ENCODE data around the gene PRELID2.
"Not testable (repeated sequence)": the region's sequence is repeated elsewhere in the genome, so short reads cannot be mapped to it uniquely, and the experiment has no call there.

Gene PRELID2

DNA sequence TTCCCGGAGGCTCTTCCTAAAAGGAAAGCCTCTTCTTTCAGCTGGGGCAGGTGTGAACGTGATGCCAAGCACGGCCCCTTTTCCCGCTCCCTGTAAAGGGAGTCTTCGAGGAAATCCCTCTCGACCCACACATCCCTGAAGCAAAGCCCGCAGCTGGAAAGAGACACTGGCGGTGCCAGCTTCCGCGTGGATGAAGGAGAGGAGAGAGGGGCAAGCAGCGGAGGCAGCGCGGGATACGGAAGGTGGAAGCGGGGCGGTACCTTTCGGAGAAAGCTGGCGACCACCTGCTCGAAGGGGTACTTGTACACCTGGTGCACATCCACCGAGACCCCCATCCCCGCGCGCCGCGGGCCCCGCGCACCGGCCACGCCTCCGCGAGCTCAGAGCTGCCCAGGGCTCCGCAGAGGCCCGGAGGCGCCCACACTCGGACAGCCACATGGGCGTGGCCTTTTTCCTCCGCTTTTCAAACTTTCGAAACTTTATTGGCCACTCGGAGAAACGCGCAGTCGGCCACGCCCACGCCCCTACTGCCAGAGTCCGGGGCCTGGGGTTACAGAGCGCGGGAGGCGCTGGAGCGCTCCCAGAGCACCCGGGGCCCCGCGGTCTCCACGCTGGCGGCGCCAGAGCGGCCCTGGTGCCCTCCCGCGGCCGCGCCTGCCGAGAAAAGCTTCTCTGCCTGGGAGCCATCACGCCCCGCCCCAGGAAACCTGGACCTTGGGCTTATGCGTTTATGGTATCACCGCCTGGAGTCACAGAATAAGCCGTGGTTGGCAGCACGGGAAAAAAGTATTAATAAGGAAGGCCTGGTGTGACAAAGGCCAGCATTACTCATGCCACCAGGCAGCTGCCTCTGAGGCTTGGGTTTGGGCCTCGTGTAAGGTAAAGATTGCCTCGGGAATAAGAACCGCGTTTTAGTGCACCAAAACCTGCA lies at the start of gene PRELID2:
PRELID2 (minus strand) TSS at position 426 of the 931 bp plus-strand sequence; CDS start at position 335, 91 bp downstream.
- Histone ChIP-seq H3K36me3 (ENCODE audit: control insufficient read depth in 2 of 2, insufficient read depth in 2 of 2, low read length in 2 of 2) (no peaks in the 10 kb centered on the region), H3K4me3 (ENCODE audit: low read length in 2 of 2) (peak within 1 kb of the TSS; percentile 75 to 93), H3K27ac (ENCODE audit: low read length) (peak within 1 kb of the TSS; percentile 71), H3K9me3 (ENCODE audit: control insufficient read depth in 2 of 2, low read length in 2 of 2) (no peaks in the 10 kb centered on the region), H3K9ac (ENCODE audit: low read length in 2 of 2) (peak within 1 kb of the TSS; percentile 66 to 86), H3K4me1 (ENCODE audit: control insufficient read depth, insufficient read depth, low read length) (peaks cover 10% of the 10 kb centered on the region), H3K27me3 (ENCODE audit: control insufficient read depth in 1 of 2, insufficient read depth in 2 of 2, low read length in 2 of 2) (no peaks in the 10 kb centered on the region)

DNA sequence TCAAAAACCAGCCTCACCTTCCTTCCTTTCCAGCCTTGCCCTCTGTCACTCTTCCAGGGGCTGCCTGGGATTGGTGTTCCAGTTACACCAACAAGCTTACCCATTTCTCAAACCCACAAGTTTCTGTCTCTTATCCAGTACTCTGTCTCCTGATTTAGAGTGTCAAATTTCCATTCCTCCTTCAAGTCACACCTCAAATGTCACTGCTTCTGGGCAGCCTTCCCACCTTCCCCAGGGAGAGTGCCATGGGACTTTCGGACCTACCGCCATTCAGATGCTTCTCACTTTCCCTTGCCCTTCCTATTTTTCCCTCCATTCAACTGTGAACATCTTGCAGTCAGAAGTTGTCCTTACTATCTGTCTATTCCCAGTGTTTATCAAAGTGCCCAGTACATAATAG lies 39.6 kb upstream of the PRELID2 start:
- no peaks in the 10 kb centered on the region for H3K27me3 ChIP-seq (ENCODE audit: control insufficient read depth in 1 of 2, insufficient read depth in 2 of 2, low read length in 2 of 2)
- H3K27ac ChIP-seq (ENCODE audit: low read length) = no peak overlapping the region
- no peak overlapping the region for H3K9ac ChIP-seq (ENCODE audit: low read length in 2 of 2)
- no peaks in the 10 kb centered on the region for H3K36me3 ChIP-seq (ENCODE audit: control insufficient read depth in 2 of 2, insufficient read depth in 2 of 2, low read length in 2 of 2)
- H3K4me1 ChIP-seq (ENCODE audit: control insufficient read depth, insufficient read depth, low read length) = no peaks in the 10 kb centered on the region
- no peaks in the 10 kb centered on the region for H3K9me3 ChIP-seq (ENCODE audit: control insufficient read depth in 2 of 2, low read length in 2 of 2)
- no peak overlapping the region for H3K4me3 ChIP-seq (ENCODE audit: low read length in 2 of 2)

DNA sequence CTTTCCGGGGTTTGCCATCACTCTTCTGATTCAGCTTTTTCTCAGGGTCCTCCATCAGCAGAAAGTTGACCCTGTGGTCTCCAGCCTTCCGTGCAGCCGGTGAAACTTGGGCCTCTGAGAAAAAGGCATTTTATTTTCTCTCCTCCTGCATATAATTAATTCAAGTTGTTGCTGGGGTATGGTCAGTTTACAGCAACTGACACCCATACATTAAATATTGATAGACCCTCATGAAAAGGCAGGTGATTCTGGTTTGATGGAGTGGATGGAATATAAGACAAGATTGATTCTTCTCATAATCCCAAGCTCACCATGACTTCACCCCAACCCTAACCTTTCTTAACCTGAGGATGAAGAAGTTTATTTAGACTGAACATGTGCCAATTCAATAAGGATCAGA lies 37.8 kb upstream of the PRELID2 start, which contains the start of gene GRXCR2:
GRXCR2 (minus strand) TSS at position 101 of the 400 bp plus-strand sequence; CDS start at position 55, 46 bp downstream.
- Histone ChIP-seq H3K36me3 (ENCODE audit: control insufficient read depth in 2 of 2, insufficient read depth in 2 of 2, low read length in 2 of 2) (no peaks in the 10 kb centered on the region), H3K4me3 (ENCODE audit: low read length in 2 of 2) (no peak within 1 kb of the TSS), H3K27me3 (ENCODE audit: control insufficient read depth in 1 of 2, insufficient read depth in 2 of 2, low read length in 2 of 2) (no peaks in the 10 kb centered on the region), H3K27ac (ENCODE audit: low read length) (no peak within 1 kb of the TSS), H3K9ac (ENCODE audit: low read length in 2 of 2) (no peak within 1 kb of the TSS), H3K9me3 (ENCODE audit: control insufficient read depth in 2 of 2, low read length in 2 of 2) (no peaks in the 10 kb centered on the region), H3K4me1 (ENCODE audit: control insufficient read depth, insufficient read depth, low read length) (no peaks in the 10 kb centered on the region)

DNA sequence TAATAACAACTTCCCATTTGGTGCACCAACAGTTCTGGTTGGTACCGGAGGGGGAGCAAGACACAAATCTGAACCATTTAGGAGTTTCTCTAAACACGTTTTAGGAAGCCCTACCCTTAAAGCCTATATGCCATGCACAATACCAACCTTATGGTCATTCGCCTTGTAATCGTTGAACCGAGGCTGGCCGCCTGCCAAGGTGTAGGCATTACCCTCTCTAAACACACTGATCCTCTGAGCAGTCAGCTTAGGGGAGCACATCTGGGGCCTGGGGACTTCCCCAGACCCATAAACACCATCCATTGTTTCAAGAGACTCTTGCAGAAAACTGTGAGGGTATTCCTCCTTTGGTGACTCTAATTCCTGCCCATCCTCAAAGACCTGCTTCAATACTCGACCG lies 37.3 kb upstream of the PRELID2 start:
- H3K4me3 ChIP-seq (ENCODE audit: low read length in 2 of 2) = no peak overlapping the region
- no peak overlapping the region for H3K27ac ChIP-seq (ENCODE audit: low read length)
- H3K36me3 ChIP-seq (ENCODE audit: control insufficient read depth in 2 of 2, insufficient read depth in 2 of 2, low read length in 2 of 2) = no peaks in the 10 kb centered on the region
- H3K4me1 ChIP-seq (ENCODE audit: control insufficient read depth, insufficient read depth, low read length) = no peaks in the 10 kb centered on the region
- H3K9me3 ChIP-seq (ENCODE audit: control insufficient read depth in 2 of 2, low read length in 2 of 2) = no peaks in the 10 kb centered on the region
- no peaks in the 10 kb centered on the region for H3K27me3 ChIP-seq (ENCODE audit: control insufficient read depth in 1 of 2, insufficient read depth in 2 of 2, low read length in 2 of 2)
- no peak overlapping the region for H3K9ac ChIP-seq (ENCODE audit: low read length in 2 of 2)

DNA sequence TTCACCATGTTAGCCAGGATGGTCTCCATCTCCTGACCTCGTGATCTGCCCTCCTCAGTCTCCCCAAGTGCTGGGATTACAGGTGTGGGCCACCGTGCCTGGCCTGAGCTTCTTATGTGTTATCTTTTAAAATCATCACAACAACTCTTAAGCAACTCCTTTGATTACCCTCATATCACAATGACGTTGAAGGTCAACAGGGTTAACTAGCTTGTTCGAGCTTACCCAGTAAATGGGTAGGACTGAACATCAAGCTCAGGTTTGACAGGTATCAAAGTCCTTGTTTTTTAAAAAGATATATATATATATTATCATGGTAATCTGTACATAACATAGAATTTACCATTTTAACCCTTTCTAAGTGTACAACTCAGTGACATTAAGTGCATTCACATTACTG lies 34.6 kb upstream of the PRELID2 start:
- no peak overlapping the region for H3K27ac ChIP-seq (ENCODE audit: low read length)
- H3K4me1 ChIP-seq (ENCODE audit: control insufficient read depth, insufficient read depth, low read length) = no peaks in the 10 kb centered on the region
- no peak overlapping the region for H3K4me3 ChIP-seq (ENCODE audit: low read length in 2 of 2)
- H3K9me3 ChIP-seq (ENCODE audit: control insufficient read depth in 2 of 2, low read length in 2 of 2) = no peaks in the 10 kb centered on the region
- H3K36me3 ChIP-seq (ENCODE audit: control insufficient read depth in 2 of 2, insufficient read depth in 2 of 2, low read length in 2 of 2) = no peaks in the 10 kb centered on the region
- no peak overlapping the region for H3K9ac ChIP-seq (ENCODE audit: low read length in 2 of 2)
- no peaks in the 10 kb centered on the region for H3K27me3 ChIP-seq (ENCODE audit: control insufficient read depth in 1 of 2, insufficient read depth in 2 of 2, low read length in 2 of 2)

DNA sequence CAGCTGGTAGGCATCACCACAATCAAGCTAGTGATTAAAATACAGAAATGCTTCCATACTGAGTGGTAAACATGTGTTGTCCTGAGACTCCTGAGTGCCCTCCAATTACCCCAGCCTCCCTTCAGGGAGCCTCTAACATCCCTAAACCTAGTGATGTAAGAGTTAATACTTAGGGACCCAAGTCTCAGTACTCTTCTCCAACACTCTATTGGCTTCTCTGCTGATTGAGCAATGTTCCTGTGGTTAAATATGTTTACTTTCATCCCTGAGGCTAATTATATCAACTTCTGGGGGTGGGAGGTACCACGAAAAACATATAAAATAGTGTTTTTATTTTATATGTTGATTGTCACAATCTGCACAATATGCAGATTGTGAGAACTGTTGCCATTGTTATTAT lies 32.7 kb upstream of the PRELID2 start:
- no peak overlapping the region for H3K9ac ChIP-seq (ENCODE audit: low read length in 2 of 2)
- no peaks in the 10 kb centered on the region for H3K4me1 ChIP-seq (ENCODE audit: control insufficient read depth, insufficient read depth, low read length)
- no peaks in the 10 kb centered on the region for H3K9me3 ChIP-seq (ENCODE audit: control insufficient read depth in 2 of 2, low read length in 2 of 2)
- no peak overlapping the region for H3K4me3 ChIP-seq (ENCODE audit: low read length in 2 of 2)
- no peaks in the 10 kb centered on the region for H3K27me3 ChIP-seq (ENCODE audit: control insufficient read depth in 1 of 2, insufficient read depth in 2 of 2, low read length in 2 of 2)
- H3K36me3 ChIP-seq (ENCODE audit: control insufficient read depth in 2 of 2, insufficient read depth in 2 of 2, low read length in 2 of 2) = no peaks in the 10 kb centered on the region
- no peak overlapping the region for H3K27ac ChIP-seq (ENCODE audit: low read length)

DNA sequence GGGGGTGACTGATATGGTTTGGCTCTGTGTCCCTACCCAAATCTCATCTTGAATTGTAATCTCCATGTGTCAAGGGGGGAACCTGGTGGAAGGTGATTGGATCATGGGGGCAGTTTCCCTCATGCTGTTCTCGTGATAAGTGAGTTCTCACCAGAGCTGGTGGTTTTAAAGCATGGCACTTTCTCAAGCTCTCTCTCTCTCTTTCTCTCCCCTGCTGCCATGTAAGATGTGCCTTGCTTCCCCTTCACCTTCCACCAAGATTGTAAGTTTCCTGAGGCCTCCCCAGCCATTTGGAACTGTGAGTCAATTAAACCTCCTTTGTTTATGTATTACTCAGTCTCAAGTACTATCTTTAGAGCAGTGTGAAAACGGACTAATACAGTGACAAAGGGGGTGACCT lies 29.3 kb upstream of the PRELID2 start:
- not testable (repeated sequence) for H3K9ac ChIP-seq (ENCODE audit: low read length in 2 of 2); H3K36me3 ChIP-seq (ENCODE audit: control insufficient read depth in 2 of 2, insufficient read depth in 2 of 2, low read length in 2 of 2); H3K27ac ChIP-seq (ENCODE audit: low read length); H3K4me1 ChIP-seq (ENCODE audit: control insufficient read depth, insufficient read depth, low read length); H3K9me3 ChIP-seq (ENCODE audit: control insufficient read depth in 2 of 2, low read length in 2 of 2); H3K27me3 ChIP-seq (ENCODE audit: control insufficient read depth in 1 of 2, insufficient read depth in 2 of 2, low read length in 2 of 2); H3K4me3 ChIP-seq (ENCODE audit: low read length in 2 of 2)

DNA sequence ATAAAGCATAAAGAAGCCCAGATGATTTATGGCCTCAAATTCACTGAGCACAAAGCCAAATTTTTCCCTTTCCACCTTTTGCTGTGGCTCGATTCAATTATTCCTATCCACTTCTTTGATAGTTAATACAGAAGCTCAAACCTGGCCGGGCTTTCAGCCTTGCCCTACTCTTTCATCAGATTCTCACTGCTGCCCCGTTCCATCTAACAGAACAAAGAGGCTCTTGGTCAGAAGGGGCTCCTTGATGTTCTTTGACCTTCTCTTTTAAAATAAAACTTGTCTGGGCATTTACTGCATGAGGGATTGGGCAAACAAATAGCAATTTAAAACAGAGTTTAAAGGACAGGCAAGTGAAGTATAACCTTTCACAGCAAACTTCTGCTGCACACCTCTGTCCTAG lies 27.9 kb upstream of the PRELID2 start:
- Histone ChIP-seq H3K27ac (ENCODE audit: low read length) (no peak overlapping the region), H3K9ac (ENCODE audit: low read length in 2 of 2) (no peak overlapping the region), H3K4me3 (ENCODE audit: low read length in 2 of 2) (no peak overlapping the region), H3K27me3 (ENCODE audit: control insufficient read depth in 1 of 2, insufficient read depth in 2 of 2, low read length in 2 of 2) (no peaks in the 10 kb centered on the region), H3K4me1 (ENCODE audit: control insufficient read depth, insufficient read depth, low read length) (no peaks in the 10 kb centered on the region), H3K9me3 (ENCODE audit: control insufficient read depth in 2 of 2, low read length in 2 of 2) (no peaks in the 10 kb centered on the region), H3K36me3 (ENCODE audit: control insufficient read depth in 2 of 2, insufficient read depth in 2 of 2, low read length in 2 of 2) (no peaks in the 10 kb centered on the region)

DNA sequence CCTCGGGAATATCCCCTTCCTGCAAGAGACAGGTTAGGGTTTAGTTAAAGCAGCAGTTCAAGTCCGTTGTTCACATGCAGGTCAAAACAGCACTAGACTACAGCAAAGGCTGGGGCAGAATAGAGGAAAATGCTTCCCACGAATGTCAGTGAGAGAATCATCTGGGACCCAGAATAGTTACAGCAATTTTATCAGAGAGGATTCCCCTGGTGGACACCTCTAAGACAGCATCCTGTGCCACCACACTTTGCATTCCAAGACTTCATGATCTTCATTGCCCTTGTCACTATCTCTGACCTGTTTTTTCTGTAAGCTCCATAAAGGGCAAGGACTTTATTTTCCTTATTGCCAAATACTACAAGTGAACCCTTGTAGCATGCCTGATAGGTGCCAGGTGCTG lies 24.8 kb upstream of the PRELID2 start:
- no peaks in the 10 kb centered on the region for H3K36me3 ChIP-seq (ENCODE audit: control insufficient read depth in 2 of 2, insufficient read depth in 2 of 2, low read length in 2 of 2)
- peaks cover 4% of the 10 kb centered on the region for H3K4me1 ChIP-seq (ENCODE audit: control insufficient read depth, insufficient read depth, low read length)
- no peaks in the 10 kb centered on the region for H3K27me3 ChIP-seq (ENCODE audit: control insufficient read depth in 1 of 2, insufficient read depth in 2 of 2, low read length in 2 of 2)
- no peaks in the 10 kb centered on the region for H3K9me3 ChIP-seq (ENCODE audit: control insufficient read depth in 2 of 2, low read length in 2 of 2)
- no peak overlapping the region for H3K27ac ChIP-seq (ENCODE audit: low read length)
- H3K4me3 ChIP-seq (ENCODE audit: low read length in 2 of 2) = no peak overlapping the region
- no peak overlapping the region for H3K9ac ChIP-seq (ENCODE audit: low read length in 2 of 2)

DNA sequence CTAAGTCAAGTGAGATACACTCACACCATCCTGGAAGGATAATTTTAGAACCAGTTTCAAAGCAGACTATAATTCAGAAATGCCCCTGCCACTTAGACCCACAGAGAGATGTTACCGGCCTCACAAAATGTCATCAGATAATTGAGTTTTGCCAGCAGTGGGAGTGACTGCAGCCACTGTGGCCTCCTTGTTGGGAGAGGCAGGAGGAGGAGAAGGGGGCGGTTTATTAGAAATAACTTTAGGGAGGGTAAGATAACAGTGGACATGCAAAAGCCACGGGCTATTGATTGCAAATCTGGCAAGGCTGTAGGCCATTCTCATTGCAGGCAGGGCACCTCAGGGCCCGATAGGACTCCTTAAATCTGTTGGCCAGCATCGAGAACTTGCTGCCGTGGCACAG lies 24.3 kb upstream of the PRELID2 start:
- H3K9me3 ChIP-seq (ENCODE audit: control insufficient read depth in 2 of 2, low read length in 2 of 2) = no peaks in the 10 kb centered on the region
- H3K27me3 ChIP-seq (ENCODE audit: control insufficient read depth in 1 of 2, insufficient read depth in 2 of 2, low read length in 2 of 2) = no peaks in the 10 kb centered on the region
- no peak overlapping the region for H3K27ac ChIP-seq (ENCODE audit: low read length)
- H3K36me3 ChIP-seq (ENCODE audit: control insufficient read depth in 2 of 2, insufficient read depth in 2 of 2, low read length in 2 of 2) = no peaks in the 10 kb centered on the region
- H3K4me3 ChIP-seq (ENCODE audit: low read length in 2 of 2) = no peak overlapping the region
- peaks cover 4% of the 10 kb centered on the region for H3K4me1 ChIP-seq (ENCODE audit: control insufficient read depth, insufficient read depth, low read length)
- H3K9ac ChIP-seq (ENCODE audit: low read length in 2 of 2) = no peak overlapping the region

DNA sequence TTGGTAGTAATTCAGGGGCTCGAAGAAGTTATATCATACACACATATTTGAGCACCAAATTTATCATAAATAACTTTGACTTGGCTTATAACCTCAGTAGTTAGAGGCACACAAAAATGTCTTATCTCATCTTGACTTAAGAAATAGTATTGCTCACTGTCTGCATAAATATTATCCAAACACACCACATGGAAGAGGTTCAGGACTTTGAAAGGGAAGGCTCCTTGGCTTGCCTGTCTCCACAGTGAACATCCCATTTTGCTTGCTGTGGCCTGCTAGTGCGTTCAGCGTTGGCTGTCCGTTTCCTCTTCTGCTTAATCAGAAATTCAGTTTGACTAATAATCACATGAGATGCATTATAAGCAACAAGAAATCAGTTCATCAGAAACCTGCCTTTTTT lies 23.8 kb upstream of the PRELID2 start:
- Histone ChIP-seq H3K9me3 (ENCODE audit: control insufficient read depth in 2 of 2, low read length in 2 of 2) (no peaks in the 10 kb centered on the region), H3K27ac (ENCODE audit: low read length) (no peak overlapping the region)

More for the DNA sequence above, 23.8 kb upstream of the PRELID2 start:
- Histone ChIP-seq H3K4me3 (ENCODE audit: low read length in 2 of 2) (no peak overlapping the region), H3K9ac (ENCODE audit: low read length in 2 of 2) (no peak overlapping the region), H3K27me3 (ENCODE audit: control insufficient read depth in 1 of 2, insufficient read depth in 2 of 2, low read length in 2 of 2) (no peaks in the 10 kb centered on the region), H3K4me1 (ENCODE audit: control insufficient read depth, insufficient read depth, low read length) (peaks cover 4% of the 10 kb centered on the region), H3K36me3 (ENCODE audit: control insufficient read depth in 2 of 2, insufficient read depth in 2 of 2, low read length in 2 of 2) (no peaks in the 10 kb centered on the region)

Data from stomach smooth muscle (tissue), 2 donors.